AG08395 (cell line): ENCODE results near the gene BMP4.
"Not testable (repeated sequence)": the region's sequence is repeated elsewhere in the genome, so short reads cannot be mapped to it uniquely, and the experiment has no call there.

Experiments used
- DNase-seq: peaks from one replicate; pipeline ENCODE4 v3.0.0; 2012; ENCODE audit warnings: mixed read lengths, low spot score

The BMP4 gene

GRCh38 chr14:53956427-53957201 lies at the start of gene BMP4:
BMP4 (minus strand) TSS chr14:53956825; CDS start chr14:53952222, 4,603 bp downstream.
- no peak for DNase-seq

- DNase-seq = no peak
These were observed 46.4 kb upstream of the BMP4 start for GRCh38 chr14:54003064-54003463.

- peak; percentile 64 for DNase-seq
These were observed 46.0 kb upstream of the BMP4 start for GRCh38 chr14:54002653-54003052.

GRCh38 chr14:54001189-54001878 lies 44.7 kb upstream of the BMP4 start:
- no peak for DNase-seq

GRCh38 chr14:54000341-54000811 lies 43.8 kb upstream of the BMP4 start:
- peak; percentile 26 for DNase-seq

- DNase-seq = peak; percentile 48
These were observed 42.5 kb upstream of the BMP4 start for GRCh38 chr14:53999061-53999488.

- no peak for DNase-seq
These were observed 39.4 kb upstream of the BMP4 start for GRCh38 chr14:53996041-53996440.

GRCh38 chr14:53993920-53994607 lies 37.4 kb upstream of the BMP4 start:
- no peak for DNase-seq

GRCh38 chr14:53990978-53991377 lies 34.4 kb upstream of the BMP4 start:
- DNase-seq = no peak

- not testable (repeated sequence) for DNase-seq
These were observed 30.1 kb upstream of the BMP4 start for GRCh38 chr14:53986718-53987117.

GRCh38 chr14:53984958-53985357 lies 28.3 kb upstream of the BMP4 start:
- DNase-seq = not testable (repeated sequence)

GRCh38 chr14:53983112-53983511 lies 26.5 kb upstream of the BMP4 start:
- DNase-seq = no peak

GRCh38 chr14:53982546-53982945 lies 25.9 kb upstream of the BMP4 start:
- DNase-seq = no peak

- peak; percentile 92 for DNase-seq
These were observed 23.4 kb upstream of the BMP4 start for GRCh38 chr14:53979747-53980642.

- DNase-seq = peak; percentile 88
These were observed 22.6 kb upstream of the BMP4 start for GRCh38 chr14:53979113-53979681.

GRCh38 chr14:53978194-53978593 lies 21.6 kb upstream of the BMP4 start:
- no peak for DNase-seq

GRCh38 chr14:53975444-53975843 lies 18.8 kb upstream of the BMP4 start:
- no peak for DNase-seq

GRCh38 chr14:53971521-53971920 lies 14.9 kb upstream of the BMP4 start:
- no peak for DNase-seq

GRCh38 chr14:53969326-53969725 lies 12.7 kb upstream of the BMP4 start:
- DNase-seq = no peak

GRCh38 chr14:53968726-53969125 lies 12.1 kb upstream of the BMP4 start:
- no peak for DNase-seq

- DNase-seq = no peak
These were observed 11.0 kb upstream of the BMP4 start for GRCh38 chr14:53967606-53968005.
